Neural cell (in vitro differentiated cells): ENCODE measurements around the gene APMAP. TPM values are rescaled to one million over a fixed set of nuclear protein-coding genes. Genes with fewer than 3 reads are reported as not detected.
"Not testable (repeated sequence)": the region's sequence is repeated elsewhere in the genome, so short reads cannot be mapped to it uniquely, and the experiment has no call there.

Experiments
- H2AFZ ChIP-seq: fragments of 200-600, 300-800 bp; sonication (generic), shearing (Covaris generic); 2 replicates; pipeline ENCODE4 v1.6.0; 2014; ENCODE audit warnings: low read depth, mild to moderate bottlenecking, antibody characterized with exemption, low read length, moderate library complexity
- H3F3A ChIP-seq: fragments of 200-600 bp; shearing (Covaris generic); 2 replicates; pipeline ENCODE4 v1.6.1; 2016; ENCODE audit warnings: mild to moderate bottlenecking, moderate library complexity, mixed read lengths, antibody characterized with exemption, low read length; ENCODE audit not compliant: insufficient read depth, poor library complexity, severe bottlenecking
- H3K27ac ChIP-seq: fragments of 200-600, 300-800 bp; sonication (generic), shearing (Covaris generic); 2 replicates; pipeline ENCODE4 v1.5.1; 2014; ENCODE audit warnings: mild to moderate bottlenecking, low read length, moderate library complexity
- H3K27me3 ChIP-seq: fragments of 300-800, 200-600 bp; sonication (generic), shearing (Covaris generic); 2 replicates; pipeline ENCODE4 v1.6.0; 2014; ENCODE audit warnings: mild to moderate bottlenecking, low read depth, low read length, moderate library complexity; ENCODE audit not compliant: insufficient read depth
- H3K36me3 ChIP-seq: fragments of 300-800, 200-600 bp; sonication (generic), shearing (Covaris generic); 2 replicates; pipeline ENCODE4 v1.5.1; 2014; ENCODE audit warnings: mild to moderate bottlenecking, antibody characterized with exemption, low read length, moderate library complexity; ENCODE audit not compliant: insufficient read depth
- H3K4me2 ChIP-seq: fragments of 300-800, 200-600 bp; sonication (generic), shearing (Covaris generic); 2 replicates; pipeline ENCODE4 v1.6.0; 2014; ENCODE audit warnings: mild to moderate bottlenecking, low read length
- H3K4me3 ChIP-seq: fragments of 300-800, 200-600 bp; sonication (generic), shearing (Covaris generic); 2 replicates; pipeline ENCODE4 v1.5.1; 2014; ENCODE audit warnings: mild to moderate bottlenecking, low read length, moderate library complexity
- H3K79me2 ChIP-seq: fragments of 200-600 bp; shearing (Covaris generic); replicated peaks from 2 replicates; pipeline ENCODE4 v1.6.0; 2014; ENCODE audit warnings: mild to moderate bottlenecking, low read length, moderate library complexity; ENCODE audit not compliant: insufficient read depth
- H3K9ac ChIP-seq: fragments of 300-800, 200-600 bp; sonication (generic), shearing (Covaris generic); 2 replicates; pipeline ENCODE4 v1.6.1; 2016; ENCODE audit warnings: mild to moderate bottlenecking, low read length, mixed read lengths
- H3K9me2 ChIP-seq: fragments of 200-600 bp; shearing (Covaris generic); 2 replicates; pipeline ENCODE4 v1.6.1; 2016; ENCODE audit warnings: mild to moderate bottlenecking, low read length, mixed read lengths; ENCODE audit not compliant: insufficient read depth
- H3K9me3 ChIP-seq: fragments of 200-600, 300-800 bp; sonication (generic), shearing (Covaris generic); 2 replicates; pipeline ENCODE4 v1.6.1; 2016; ENCODE audit warnings: mild to moderate bottlenecking, mixed run types, low read length, moderate library complexity, mixed read lengths
- H4K20me1 ChIP-seq: fragments of 200-600 bp; shearing (Covaris generic); 2 replicates; pipeline ENCODE4 v1.6.1; 2016; ENCODE audit warnings: mild to moderate bottlenecking, mixed run types; ENCODE audit not compliant: insufficient read depth
- EP300 ChIP-seq: fragments of 450-650 bp; conservative IDR thresholded peaks from 2 replicates; pipeline ENCODE4 v1.6.1; 2014; ENCODE audit warnings: antibody characterized with exemption, mild to moderate bottlenecking, moderate library complexity; ENCODE audit not compliant: poor library complexity, severe bottlenecking
- EZH2 ChIP-seq: fragments of 200-600, 300-800 bp; shearing (Covaris generic), sonication (generic); IDR thresholded peaks from 2 replicates; pipeline ENCODE4 v1.6.1; 2014; ENCODE audit warnings: antibody characterized with exemption, low read length, borderline replicate concordance, mild to moderate bottlenecking; ENCODE audit not compliant: insufficient read depth, poor library complexity, severe bottlenecking
- MXI1 ChIP-seq: fragments of 450-650 bp; conservative IDR thresholded peaks from 2 replicates; pipeline ENCODE4 v1.6.1; 2014; ENCODE audit warnings: antibody characterized with exemption, mild to moderate bottlenecking; ENCODE audit not compliant: poor library complexity, severe bottlenecking
- POLR2AphosphoS5 ChIP-seq: IDR thresholded peaks from 2 replicates; pipeline ENCODE4 v1.6.1; 2012
- RAD21 ChIP-seq: fragments of 450-650 bp; conservative IDR thresholded peaks from 2 replicates; pipeline ENCODE4 v1.6.1; 2014; ENCODE audit warnings: antibody characterized with exemption, mild to moderate bottlenecking, moderate library complexity
- REST ChIP-seq: IDR thresholded peaks from 2 replicates; pipeline ENCODE4 v1.6.1; 2012; ENCODE audit warnings: borderline replicate concordance
- SMC3 ChIP-seq: fragments of 450-650 bp; conservative IDR thresholded peaks from 2 replicates; pipeline ENCODE4 v1.6.1; 2014; ENCODE audit warnings: antibody characterized with exemption, mild to moderate bottlenecking, moderate library complexity; ENCODE audit not compliant: poor library complexity
- TAF1 ChIP-seq: IDR thresholded peaks from 2 replicates; pipeline ENCODE4 v1.6.1; 2012; ENCODE audit warnings: low read depth
- polyA plus RNA-seq: library from polyadenylated mRNA; depleted of rRNA; stranded (reverse); fragments of >200 nt; gene quantifications from 2 replicates; pipeline ENCODE4 v1.2.3, GENCODE V29; 2014

APMAP gene
- polyA plus RNA-seq, 1 donor from 2014 or later: 140 TPM

- not testable (repeated sequence) for H3K27me3 ChIP-seq, H3K4me3 ChIP-seq, H4K20me1 ChIP-seq, H3K9ac ChIP-seq, H3K79me2 ChIP-seq, H3K4me2 ChIP-seq, H3K27ac ChIP-seq, H3K36me3 ChIP-seq, H2AFZ ChIP-seq, H3K9me2 ChIP-seq, H3K9me3 ChIP-seq, H3F3A ChIP-seq
Observed at GRCh38 chr20:24929867-24930723, 62.5 kb downstream of the APMAP start.

- not testable (repeated sequence) for H4K20me1 ChIP-seq, H3K27ac ChIP-seq
Observed at GRCh38 chr20:24929259-24929658, 63.3 kb downstream of the APMAP start.

GRCh38 chr20:24920706-24921105, 71.8 kb downstream of the APMAP start:
- H3F3A ChIP-seq, H3K9ac ChIP-seq, H3K9me2 ChIP-seq, H3K36me3 ChIP-seq, H2AFZ ChIP-seq, H3K27ac ChIP-seq, H3K4me3 ChIP-seq, H3K4me2 ChIP-seq, H4K20me1 ChIP-seq, H3K9me3 ChIP-seq, H3K27me3 ChIP-seq, H3K79me2 ChIP-seq: not testable (repeated sequence)

More at GRCh38 chr20:24929259-24929658, 63.3 kb downstream of the APMAP start:
- H3K27me3 ChIP-seq, H2AFZ ChIP-seq, H3K79me2 ChIP-seq, H3K4me2 ChIP-seq, H3K36me3 ChIP-seq, H3K4me3 ChIP-seq, H3K9ac ChIP-seq, H3K9me2 ChIP-seq, H3K9me3 ChIP-seq, H3F3A ChIP-seq: not testable (repeated sequence)

- H3K9ac ChIP-seq, H4K20me1 ChIP-seq, H3K36me3 ChIP-seq, H3K4me3 ChIP-seq, H3K9me3 ChIP-seq, H3K4me2 ChIP-seq, H3K27ac ChIP-seq, H3K9me2 ChIP-seq, H2AFZ ChIP-seq, H3K27me3 ChIP-seq, H3K79me2 ChIP-seq, H3F3A ChIP-seq: not testable (repeated sequence)
Observed at GRCh38 chr20:24919665-24920064, 72.9 kb downstream of the APMAP start.

- no peaks in the 10 kb centered on the region for H3K27me3 ChIP-seq
- no peaks in the 10 kb centered on the region for H3K9me2 ChIP-seq
- H3K9me3 ChIP-seq: no peaks in the 10 kb centered on the region
- no peak overlapping the region for H3K27ac ChIP-seq
- no peaks in the 10 kb centered on the region for H3K79me2 ChIP-seq
- H3F3A ChIP-seq: no peaks in the 10 kb centered on the region
- H4K20me1 ChIP-seq: no peaks in the 10 kb centered on the region
- TF ChIP-seq TAF1 (no peak), RAD21 (no peak), EP300 (no peak), MXI1 (no peak), POLR2AphosphoS5 (no peak), REST (no peak), EZH2 (no peak), SMC3 (no peak)
- no peak overlapping the region for H3K4me3 ChIP-seq
- H3K9ac ChIP-seq: no peak overlapping the region
- no peaks in the 10 kb centered on the region for H3K36me3 ChIP-seq
- H2AFZ ChIP-seq: no peak overlapping the region
- H3K4me2 ChIP-seq: no peak overlapping the region
Observed at GRCh38 chr20:24918579-24919566, 73.7 kb downstream of the APMAP start.
